Pancreas (tissue), 10 donors: ENCODE results near the gene FALEC. TPM values are rescaled to one million over a fixed set of nuclear protein-coding genes. Genes with fewer than 3 reads are reported as not detected.

Experiments
- ATAC-seq, 4 donors: fragments of 200-7000 bp; cut with Tn5 transposase; one replicate each; pipeline versions ENCODE4 v1.8.0 to v1.9.1; 2020; ENCODE audit warnings: mild to moderate bottlenecking in 4 of 4, moderate library complexity in 4 of 4
- DNase-seq, 6 donors: peaks; one replicate each; pipeline ENCODE4 v3.0.0-alpha.2; 2020
- FAIRE-seq: peaks from 2 replicates; lab custom pipeline; 2012; peaks lifted over from hg19 to GRCh38; lab: Jason Lieb, UNC
- H3K27ac ChIP-seq, 4 donors: fragments of 200-600 bp; sonication (generic); 1 replicate in 3 of 4; 2 replicates in 1 of 4; pipeline versions ENCODE4 v1.5.0 to v1.8.0; 2020
- H3K27me3 ChIP-seq, 4 donors: fragments of 200-600 bp; one replicate each; pipeline ENCODE4 v1.8.0; 2021
- H3K36me3 ChIP-seq, 3 donors: fragments of 200-600 bp; sonication (generic) in 1 of 3; one replicate each; pipeline versions ENCODE4 v1.5.0 to v1.8.0; 2020 to 2021
- H3K4me1 ChIP-seq, 3 donors: fragments of 200-600 bp; one replicate each; pipeline ENCODE4 v1.8.0; 2021
- H3K4me3 ChIP-seq, 4 donors: fragments of 200-600 bp; sonication (generic) in 2 of 4; one replicate each; pipeline versions ENCODE4 v1.5.0 to v1.8.0; 2020 to 2021
- H3K9me3 ChIP-seq, 4 donors: fragments of 200-600 bp; one replicate each; pipeline ENCODE4 v1.8.0; 2021
- CTCF ChIP-seq, 4 donors: fragments of 200-600 bp; sonication (generic) in 3 of 4; IDR thresholded peaks; one replicate each; pipeline versions ENCODE4 v1.5.0 to v1.8.0; 2021; ENCODE audit warnings: antibody characterized with exemption in 4 of 4
- WGBS, 2 donors: extraction: QIAGEN DNeasy Blood & Tissue Kit; methylation state at CpG; one replicate each; pipeline ENCODE4 v1.1.7; 2013; 5-methylcytosine and 5-hydroxymethylcytosine counted together
- intact Hi-C, 3 donors: fragments of 100-400 bp; cut with DNase I; formaldehyde crosslinking; loops; one replicate each; pipeline versions ENCODE4 v1.11.1 to v1.14.2; 2022
- polyA plus RNA-seq, 2 donors: library from polyadenylated mRNA; stranded (reverse); fragments of 200-250 nt; gene quantifications; one replicate each; pipeline ENCODE4 v1.2.3, GENCODE V29; 2013
- total RNA-seq, 6 donors: library from RNA; stranded (reverse); fragmentation: NEBNext Ultra II Directional in 4 of 6; extraction: Animal tissue kit (Norgen Biotek cat#: 25700) in 4 of 6; gene quantifications; one replicate each; pipeline versions ENCODE4 v1.2.1 to v1.2.4, GENCODE V29; 2021 to 2023
- donor health status: healthy with polysubstance abuse.
- donor health status: DM: no; HTN: no; CAD: no; lungs with moderate emphysema.
- donor health status: DM: no; HTN: no; CAD: no.
- donor health status: control.
- donor health status: control.
- donor health status: Bipolar disorder and iron deficiency.
- donor health status: DM: yes; HTN: yes; CAD: no.
- donor health status: DM: no; HTN: no; CAD: no.
- donor health status: DM: no; HTN: no; CAD: no.
- donor health status: DM: yes; HTN: yes; CAD: no.

Gene FALEC
- total and polyA plus RNA-seq, 8 donors = not detected

DNA sequence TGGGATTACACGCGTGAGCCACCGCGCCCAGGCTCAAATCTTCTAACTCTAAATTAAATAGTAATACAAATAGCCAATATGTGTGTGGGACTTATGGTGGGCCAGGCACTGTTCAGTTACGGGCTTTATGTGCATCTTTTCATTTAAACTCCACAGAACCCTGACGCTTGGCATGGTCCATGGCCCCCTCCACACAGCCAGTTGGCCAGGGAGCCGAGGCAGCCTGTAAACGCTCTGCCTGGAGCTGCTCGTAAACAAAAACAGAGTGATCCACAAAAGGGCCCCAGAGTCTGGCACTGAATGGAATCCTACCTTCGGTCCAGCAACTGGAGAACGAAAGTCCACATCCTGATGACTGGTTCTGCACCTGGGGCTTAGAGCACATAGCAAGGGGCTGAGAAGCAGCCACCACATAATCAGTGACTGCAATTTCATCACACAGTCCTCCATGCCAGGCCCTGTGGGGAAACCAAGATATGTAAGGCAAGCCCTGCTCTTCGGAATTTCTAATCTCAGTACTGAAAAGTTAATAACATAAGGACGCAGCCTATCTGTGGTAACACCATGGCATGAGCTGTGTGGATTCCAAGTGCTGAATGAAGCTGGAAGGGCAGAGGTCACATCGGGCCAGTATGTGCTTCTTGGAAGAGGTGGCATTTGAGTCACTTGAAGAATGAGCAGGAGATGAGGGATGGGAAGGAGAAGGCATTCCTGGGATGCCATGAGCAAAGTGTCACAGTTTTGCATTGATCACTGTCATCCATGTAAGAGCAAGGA, 20.1 kb downstream of the FALEC start:
- H3K36me3 ChIP-seq = no peaks in the 10 kb centered on the region
- no peak for TF ChIP-seq CTCF (IDR thresholded peaks at IDR 0.05)
- intact Hi-C loops = loop anchor here in 2 of 3 donors (5.0 to 10.0 kb wide), 2 partner anchors 63 to 81 kb away; no protein-coding TSS in a partner anchor
- no peaks in the 10 kb centered on the region for H3K9me3 ChIP-seq
- H3K4me3 ChIP-seq = no peak overlapping the region
- ATAC-seq (no peak), DNase-seq (no peak), FAIRE-seq (no peak)
- peaks cover 0 to 6% (median 5%) of the 10 kb centered on the region in 3 donors for H3K4me1 ChIP-seq
- 89 to 91% methylated on average over 14 of the region's 14 CpGs for WGBS, 2 donors
- no peaks in the 10 kb centered on the region for H3K27me3 ChIP-seq
- H3K27ac ChIP-seq = no peak overlapping the region

- WGBS, 2 donors = 83 to 87% methylated on average over 12 of the region's 12 CpGs
- ATAC-seq (no peak), DNase-seq (no peak), FAIRE-seq (no peak)
- Histone ChIP-seq H3K4me1 (peaks cover 0 to 6% (median 5%) of the 10 kb centered on the region in 3 donors), H3K27ac (no peak overlapping the region), H3K27me3 (no peaks in the 10 kb centered on the region), H3K9me3 (no peaks in the 10 kb centered on the region), H3K36me3 (no peaks in the 10 kb centered on the region), H3K4me3 (no peak overlapping the region)
- intact Hi-C loops = loop anchor here in 2 of 3 donors (5.0 to 10.0 kb wide), 2 partner anchors 65 to 82 kb away; no protein-coding TSS in a partner anchor
- no peak for TF ChIP-seq CTCF (IDR thresholded peaks at IDR 0.05)
Measured at GRCh38 chr1:150536836-150537731, 21.5 kb downstream of the FALEC start.

DNA sequence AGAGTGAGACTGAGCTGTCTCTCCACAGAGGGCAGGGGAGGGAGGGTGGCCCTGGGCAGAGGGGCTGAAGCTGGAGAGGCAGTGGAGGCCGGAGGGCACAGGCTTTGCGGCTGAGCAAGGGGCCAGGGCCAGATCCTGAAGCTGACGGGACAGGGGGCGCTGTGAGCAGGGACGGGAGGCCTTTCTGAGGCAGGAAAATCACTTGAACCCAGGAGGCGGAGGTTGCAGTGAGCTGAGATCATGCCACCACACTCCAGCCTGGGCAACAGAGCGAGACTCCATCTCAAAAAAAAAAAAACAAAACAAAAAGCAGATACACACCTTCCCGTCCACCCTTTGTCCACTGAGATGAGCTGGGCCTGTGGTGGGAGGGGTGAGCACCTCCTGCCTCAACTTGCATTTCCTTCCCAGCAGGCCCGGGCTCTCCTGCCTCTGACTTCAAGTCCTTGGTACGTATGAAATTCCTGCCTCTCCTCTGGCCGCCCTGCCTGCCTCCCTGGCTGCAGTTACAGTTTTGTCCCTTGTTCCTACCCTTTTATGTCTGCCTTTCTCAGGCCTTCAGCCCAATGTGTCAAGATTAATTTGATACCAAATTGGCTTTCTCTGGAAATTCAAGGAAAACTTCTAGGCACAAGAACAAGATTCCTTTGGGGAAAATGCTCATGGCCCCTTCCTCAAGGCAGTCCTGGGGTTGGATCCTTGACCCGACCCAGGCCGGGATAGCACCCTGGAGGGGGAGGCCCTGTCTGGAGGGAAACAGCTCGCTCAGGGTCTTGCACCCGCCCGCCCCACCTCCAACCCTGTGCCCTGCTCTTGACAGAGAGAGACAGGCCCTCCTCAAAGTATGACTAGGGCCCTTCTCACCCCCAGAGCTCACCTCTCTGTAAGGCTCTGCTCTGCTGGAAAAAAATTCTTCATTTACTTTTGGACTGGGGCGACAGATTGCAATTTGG, 22.5 kb downstream of the FALEC start:
- Histone ChIP-seq H3K36me3 (no peaks in the 10 kb centered on the region), H3K4me3 (no peak overlapping the region), H3K27ac (no peak overlapping the region), H3K27me3 (no peaks in the 10 kb centered on the region), H3K4me1 (peaks cover 0 to 2% (median under 1%) of the 10 kb centered on the region in 3 donors), H3K9me3 (no peaks in the 10 kb centered on the region)
- intact Hi-C loops = loop anchor here in 2 of 3 donors (5.0 to 10.0 kb wide), 2 partner anchors 66 to 83 kb away; no protein-coding TSS in a partner anchor
- TF ChIP-seq CTCF (IDR thresholded peaks at IDR 0.05) = no peak
- no peak for FAIRE-seq
- 75 to 82% methylated on average over 16 to 17 of the region's 17 CpGs for WGBS, 2 donors
- peak in 2 of 4 donors; percentile 33 to 53 for ATAC-seq
- DNase-seq = no peak

- intact Hi-C loops = no loop called here
- no peak overlapping the region for H3K4me3 ChIP-seq
- WGBS, 2 donors = 75 to 76% methylated on average over 13 of the region's 13 CpGs
- H3K36me3 ChIP-seq = no peaks in the 10 kb centered on the region
- no peaks in the 10 kb centered on the region for H3K4me1 ChIP-seq
- no peak for TF ChIP-seq CTCF (IDR thresholded peaks at IDR 0.05)
- no peaks in the 10 kb centered on the region for H3K9me3 ChIP-seq
- no peak for FAIRE-seq
- H3K27ac ChIP-seq = no peak overlapping the region
- no peaks in the 10 kb centered on the region for H3K27me3 ChIP-seq
- no peak for DNase-seq
- peak in 1 of 4 donors; percentile 16 for ATAC-seq
Measured at GRCh38 chr1:150543500-150544143, 28.1 kb downstream of the FALEC start.
